GM06990 (cell line): ENCODE data around the gene REX1BD.

Experiments
- DNase-seq: peaks from one replicate; pipeline ENCODE4 v3.0.0-alpha.2; 2011; ENCODE audit not compliant: insufficient read length; ENCODE audit errors: extremely low read depth
- H3K27me3 ChIP-seq: replicated peaks from 2 replicates; pipeline ENCODE4 v1.6.0; 2011; ENCODE audit warnings: low read length; ENCODE audit not compliant: control insufficient read depth, insufficient read depth
- H3K36me3 ChIP-seq: 2 replicates; pipeline ENCODE4 v1.5.1; 2011; ENCODE audit warnings: low read length; ENCODE audit not compliant: control insufficient read depth, insufficient read depth
- H3K4me3 ChIP-seq: replicated peaks from 2 replicates; pipeline ENCODE4 v1.5.1; 2011; ENCODE audit warnings: low read depth, mild to moderate bottlenecking, control low read depth, low read length
- CTCF ChIP-seq: IDR thresholded peaks from 2 replicates; pipeline ENCODE4 v1.5.1; 2011; ENCODE audit warnings: low read length, control low read depth, mild to moderate bottlenecking, inconsistent platforms; ENCODE audit not compliant: insufficient read depth, poor library complexity, severe bottlenecking

REX1BD gene

GRCh38 chr19:18613589-18614234, 25.1 kb downstream of the REX1BD start:
- H3K36me3 ChIP-seq, result no peaks in the 10 kb centered on the region
- H3K4me3 ChIP-seq, result no peak overlapping the region
- TF ChIP-seq CTCF, result no peak
- no peak for DNase-seq
- H3K27me3 ChIP-seq, result peaks cover 8% of the 10 kb centered on the region

- TF ChIP-seq CTCF, result no peak
- DNase-seq, result no peak
- no peaks in the 10 kb centered on the region for H3K36me3 ChIP-seq
- H3K4me3 ChIP-seq, result no peak overlapping the region
- peaks cover 6% of the 10 kb centered on the region for H3K27me3 ChIP-seq
Measured at GRCh38 chr19:18616023-18616422, 27.4 kb downstream of the REX1BD start.

GRCh38 chr19:18617562-18617961, 29.0 kb downstream of the REX1BD start:
- no peak for DNase-seq
- peaks cover 2% of the 10 kb centered on the region; the same call in 1 of the 2 replicates for H3K27me3 ChIP-seq
- TF ChIP-seq CTCF, result no peak
- H3K4me3 ChIP-seq, result no peak overlapping the region
- H3K36me3 ChIP-seq, result no peaks in the 10 kb centered on the region

- no peak for DNase-seq
- no peak for TF ChIP-seq CTCF
- H3K27me3 ChIP-seq, result peaks cover 2% of the 10 kb centered on the region; the same call in 1 of the 2 replicates
- H3K36me3 ChIP-seq, result no peaks in the 10 kb centered on the region
- no peak overlapping the region for H3K4me3 ChIP-seq
Measured at GRCh38 chr19:18618236-18618635, 29.6 kb downstream of the REX1BD start.

DNA sequence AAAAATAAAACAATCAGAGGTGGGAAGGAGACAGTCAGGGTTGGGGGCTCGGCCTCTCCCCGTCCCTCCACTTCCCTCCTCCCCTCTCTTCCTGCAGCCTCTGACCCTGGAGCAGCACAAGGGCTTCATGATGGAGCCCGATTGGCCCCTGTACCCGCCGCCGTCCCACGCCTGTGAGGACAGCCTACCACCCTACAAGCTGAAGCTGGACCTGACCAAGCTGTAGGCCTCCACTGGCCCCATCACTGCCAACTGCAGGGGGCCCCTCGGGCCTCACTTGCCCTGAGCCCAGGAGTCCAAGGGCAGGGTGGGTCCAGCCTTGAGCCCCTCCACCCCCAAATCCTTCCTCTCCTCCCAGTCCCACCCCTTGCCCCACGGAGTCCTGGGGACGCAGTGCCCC, 31.7 kb downstream of the REX1BD start:
- no peak overlapping the region for H3K4me3 ChIP-seq
- H3K36me3 ChIP-seq, result no peaks in the 10 kb centered on the region
- DNase-seq, result no peak
- no peak for TF ChIP-seq CTCF
- no peaks in the 10 kb centered on the region; the same call in 1 of the 2 replicates for H3K27me3 ChIP-seq

DNA sequence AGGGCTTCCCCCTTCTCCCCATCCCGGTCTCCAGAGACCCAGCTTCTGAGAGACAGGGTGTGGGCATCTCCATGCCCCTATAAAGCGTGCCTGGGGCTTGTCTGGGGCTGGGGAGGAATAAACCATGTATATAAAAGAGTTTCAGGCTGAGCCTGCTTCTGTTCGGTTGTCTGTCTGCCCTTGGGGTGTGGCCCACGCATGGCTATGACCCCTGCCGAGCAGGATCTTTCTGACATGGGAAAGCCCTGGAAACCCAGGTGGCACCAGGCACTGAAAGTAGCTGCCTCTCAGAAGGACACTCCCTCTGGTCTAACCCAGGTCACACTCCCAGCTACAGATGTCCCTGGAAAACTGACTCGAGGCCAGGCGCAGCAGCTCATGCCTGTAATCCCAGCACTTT, 32.3 kb downstream of the REX1BD start:
- no peak for TF ChIP-seq CTCF
- DNase-seq, result no peak
- no peak overlapping the region for H3K4me3 ChIP-seq
- H3K27me3 ChIP-seq, result no peaks in the 10 kb centered on the region; the same call in 1 of the 2 replicates
- H3K36me3 ChIP-seq, result no peaks in the 10 kb centered on the region
